Fibroblast of skin of scalp (primary cell): ENCODE measurements around the gene SBF1.
"Not testable (repeated sequence)": the region's sequence is repeated elsewhere in the genome, so short reads cannot be mapped to it uniquely, and the experiment has no call there.

Source experiments
- DNase-seq: peaks from one replicate; pipeline ENCODE4 v3.0.0-alpha.2; 2013

The SBF1 gene

DNA sequence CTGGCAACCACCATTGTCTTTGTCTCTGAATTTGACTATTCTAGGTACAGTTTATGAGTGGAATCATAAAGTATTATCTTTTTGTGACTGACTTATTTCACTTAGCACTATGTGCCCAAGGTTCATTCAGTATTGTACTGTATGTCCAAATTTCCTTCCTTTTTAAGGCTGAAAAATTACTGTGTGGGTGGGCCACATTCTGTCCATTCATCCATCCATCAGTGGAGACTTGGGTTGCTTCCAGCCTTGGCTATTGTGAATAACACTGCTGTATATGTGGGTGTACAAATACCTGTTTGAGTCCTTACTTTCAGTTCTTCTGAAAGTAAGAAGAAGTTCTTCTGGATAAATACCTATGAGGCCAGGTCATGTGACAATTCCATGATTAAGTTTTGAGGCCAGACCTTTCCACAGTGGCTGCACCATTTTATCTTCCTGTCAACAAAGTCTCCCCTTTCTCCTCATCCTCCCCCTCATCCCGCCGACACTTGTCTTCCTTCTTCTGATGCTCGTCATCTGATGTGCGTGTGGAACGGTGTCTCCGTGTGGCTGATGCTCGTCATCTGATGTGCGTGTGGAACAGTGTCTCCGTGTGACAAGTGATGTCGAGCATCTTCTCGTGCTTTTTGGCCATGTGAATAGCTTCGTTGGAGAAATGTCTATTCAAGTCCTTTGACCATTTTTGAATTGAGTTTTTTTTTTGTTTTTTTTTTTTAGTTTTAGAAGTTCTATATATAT is 49.5 kb downstream of the SBF1 start:
- no peak for DNase-seq

DNA sequence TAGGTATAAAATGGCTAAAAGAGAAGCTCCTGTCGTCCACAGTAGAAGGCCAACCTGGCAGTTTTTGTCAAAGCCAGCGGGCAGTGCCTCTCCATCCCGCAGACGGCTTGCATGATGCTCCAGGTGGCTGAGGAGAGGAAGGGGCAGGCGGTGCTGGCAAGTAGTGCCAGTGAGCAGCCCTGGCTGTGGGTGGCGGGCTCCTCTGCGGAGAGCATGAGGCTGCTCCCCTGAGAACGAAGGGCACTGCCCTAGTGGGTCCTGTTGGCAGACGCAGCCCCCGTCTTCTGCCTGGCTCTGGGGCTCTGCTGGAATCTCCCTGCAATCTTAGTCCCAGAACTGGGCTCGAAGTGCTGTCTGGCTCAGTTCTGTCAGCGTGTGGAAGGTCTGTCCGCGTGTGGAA is 50.9 kb downstream of the SBF1 start:
- DNase-seq, result no peak

DNA sequence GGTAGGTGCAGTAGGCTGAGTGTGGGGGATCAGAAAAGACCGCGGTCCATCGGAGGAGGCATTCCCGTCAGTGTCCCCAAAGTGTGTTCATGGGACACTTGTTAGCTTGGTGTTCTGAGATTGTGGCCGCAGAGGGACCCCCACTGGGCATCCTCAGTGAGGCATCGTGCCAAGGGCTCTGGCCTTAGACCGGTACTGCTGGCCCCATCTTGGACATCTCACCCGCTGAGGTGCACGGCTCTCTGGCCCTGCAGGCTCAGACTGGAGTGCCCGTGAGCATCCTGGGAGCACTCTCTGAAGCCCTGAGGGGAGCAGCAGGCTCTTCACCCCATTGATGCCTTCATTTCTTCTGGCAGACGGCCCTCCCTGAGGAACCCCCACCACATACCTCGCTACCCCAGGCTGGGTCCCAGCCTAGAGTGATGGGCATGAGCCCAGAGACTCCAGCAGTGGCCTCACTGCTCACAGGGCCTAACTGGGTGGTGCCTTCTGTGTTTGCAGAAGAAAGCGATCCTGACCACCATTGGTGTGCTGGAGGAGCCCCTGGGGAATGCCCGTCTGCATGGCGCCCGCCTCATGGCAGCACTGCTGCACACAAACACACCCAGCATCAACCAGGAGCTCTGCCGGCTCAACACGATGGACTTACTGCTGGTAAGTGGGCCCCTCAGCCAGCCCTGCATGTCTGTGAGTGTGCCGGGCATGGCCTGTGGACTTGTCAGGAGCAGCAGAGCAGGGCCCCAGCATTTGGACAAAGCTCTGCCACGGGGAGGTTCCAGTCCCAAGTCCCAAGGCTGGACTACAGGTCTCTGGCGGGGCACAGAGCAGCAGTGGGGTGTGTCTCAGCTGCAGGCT is 51.6 kb downstream of the SBF1 start:
- no peak for DNase-seq

- DNase-seq, result no peak
Observed at GRCh38 chr22:50422046-50422445, 52.8 kb downstream of the SBF1 start.

- DNase-seq, result no peak
Observed at GRCh38 chr22:50420581-50420980, 54.3 kb downstream of the SBF1 start.

GRCh38 chr22:50420015-50420414 is 54.8 kb downstream of the SBF1 start:
- DNase-seq, result no peak

GRCh38 chr22:50419116-50419515 is 55.7 kb downstream of the SBF1 start:
- DNase-seq, result no peak

DNA sequence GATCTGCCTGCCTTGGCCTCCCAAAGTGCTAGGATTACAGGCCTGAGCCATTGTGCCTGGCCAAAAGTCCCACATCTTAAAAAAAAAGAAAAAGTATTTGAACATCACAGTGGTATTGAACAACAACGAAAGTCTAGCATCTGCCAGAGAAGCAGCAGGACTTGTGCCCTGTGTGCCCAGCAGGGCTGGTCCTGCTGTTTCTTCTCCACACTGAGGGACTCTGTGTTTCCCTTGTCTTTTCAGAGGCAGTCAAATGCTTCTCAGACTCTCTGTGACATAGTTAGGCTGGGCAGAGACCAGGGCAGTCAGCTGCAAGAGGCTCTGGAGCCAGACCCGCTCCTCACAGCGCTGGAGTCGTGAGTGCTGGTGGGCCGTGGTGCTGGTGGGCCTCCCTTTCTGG is 56.2 kb downstream of the SBF1 start:
- no peak for DNase-seq

- peak; percentile 40 for DNase-seq
Observed at GRCh38 chr22:50417411-50418210, 57.2 kb downstream of the SBF1 start.

DNA sequence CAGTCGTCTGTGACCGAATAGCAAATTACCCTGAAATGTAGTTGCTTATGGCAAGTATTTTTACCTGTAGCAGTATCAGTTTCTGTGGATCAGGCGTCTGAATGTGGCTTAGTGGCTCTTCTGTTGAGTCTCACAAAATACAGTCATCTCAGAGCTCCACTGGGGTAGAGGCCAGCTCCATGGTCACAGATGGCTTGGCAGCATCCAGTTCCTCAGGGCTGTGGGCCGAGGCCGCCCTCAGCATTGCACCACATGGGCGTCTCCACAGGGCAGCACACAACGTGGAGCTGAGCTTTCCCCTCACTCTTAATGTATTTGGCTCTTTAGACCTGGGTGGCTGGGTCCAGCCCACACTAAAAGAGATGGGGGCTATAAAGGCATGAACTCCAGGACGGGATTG is 57.8 kb downstream of the SBF1 start:
- no peak for DNase-seq

GRCh38 chr22:50415426-50415825 is 59.4 kb downstream of the SBF1 start:
- DNase-seq, result no peak

- DNase-seq, result no peak
Observed at GRCh38 chr22:50414476-50415248, 60.2 kb downstream of the SBF1 start.

DNA sequence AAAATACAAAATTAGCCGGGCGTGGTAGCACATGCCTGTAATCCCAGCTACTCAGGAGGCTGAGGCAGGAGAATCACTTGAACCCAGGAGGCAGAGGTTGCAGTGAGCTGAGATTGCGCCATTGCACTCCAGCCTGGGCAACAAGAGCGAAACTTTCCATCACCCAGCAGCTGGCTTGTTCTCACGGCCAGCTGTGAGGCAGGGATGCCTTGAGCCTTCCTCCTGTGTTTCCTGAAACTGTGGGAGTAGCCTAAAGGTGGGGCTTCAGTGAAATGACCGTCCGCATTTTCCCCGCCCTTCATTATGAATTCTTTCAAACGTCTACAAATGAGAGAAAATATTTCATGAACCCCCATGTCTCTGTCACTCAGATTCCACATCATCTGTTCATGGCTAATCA is 65.9 kb downstream of the SBF1 start:
- DNase-seq, result not testable (repeated sequence)

DNA sequence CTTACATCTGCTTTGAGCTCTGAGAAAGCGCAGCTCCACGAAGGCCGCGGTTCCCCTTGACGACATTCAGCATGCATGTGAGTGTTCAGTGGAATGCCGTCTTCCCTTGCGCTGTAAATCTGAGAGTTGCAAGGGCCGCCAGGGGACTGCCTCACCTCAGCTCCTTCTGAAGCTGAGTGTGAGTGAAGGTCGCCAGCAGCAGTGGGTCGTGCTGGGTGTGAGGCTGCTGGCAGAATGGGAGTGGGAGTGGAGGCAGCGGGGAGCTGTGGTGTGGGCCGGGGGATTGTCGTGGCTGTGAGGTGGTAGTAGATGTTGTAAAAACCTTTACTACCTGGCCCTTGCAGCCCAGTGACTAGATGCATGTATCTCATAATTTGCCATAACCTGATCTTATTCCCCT is 66.5 kb downstream of the SBF1 start:
- DNase-seq, result no peak

GRCh38 chr22:50406416-50407170 is 68.2 kb downstream of the SBF1 start:
- no peak for DNase-seq

- DNase-seq, result peak; percentile 5
Observed at GRCh38 chr22:50403701-50404101, 71.1 kb downstream of the SBF1 start.

DNA sequence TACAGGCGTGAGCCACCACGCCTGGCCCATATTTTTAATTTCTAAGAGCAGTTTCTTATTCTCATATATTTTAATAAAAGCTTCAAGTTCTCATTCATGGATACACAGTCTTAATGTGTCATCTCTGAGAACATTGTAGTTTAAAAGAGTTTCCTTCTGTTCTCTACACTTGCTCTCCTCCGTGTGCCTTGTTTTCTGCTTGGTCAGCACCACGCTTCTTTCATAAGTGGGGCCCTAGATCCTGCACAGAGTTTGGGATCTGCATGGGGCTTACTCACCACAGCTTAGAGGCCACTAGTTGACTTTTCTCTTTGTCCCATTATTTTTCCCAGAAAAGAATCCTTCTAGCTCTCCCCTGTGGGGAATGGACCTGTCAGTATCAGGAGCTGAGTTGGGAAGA is 72.9 kb downstream of the SBF1 start:
- DNase-seq, result no peak

- no peak for DNase-seq
Observed at GRCh38 chr22:50400931-50401330, 73.9 kb downstream of the SBF1 start.

DNA sequence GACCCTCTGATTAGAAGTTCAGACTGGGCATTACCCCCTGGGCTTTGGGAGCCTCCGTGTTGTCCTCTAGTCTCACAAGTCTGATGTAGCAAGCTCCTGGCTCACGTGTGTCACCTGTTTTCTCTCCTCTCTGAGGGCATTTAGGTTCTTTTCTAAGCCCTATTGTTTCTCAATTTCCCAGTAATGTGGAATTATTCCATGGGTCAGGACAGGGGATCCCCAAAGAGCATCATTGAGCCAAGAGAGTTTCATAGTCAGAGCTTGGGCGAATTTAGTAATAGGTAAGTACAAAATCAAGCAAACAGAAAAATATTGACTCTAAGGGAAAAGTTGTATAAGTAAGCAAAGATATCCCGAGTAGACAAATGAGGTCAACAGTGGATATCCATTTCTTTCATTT is 74.4 kb downstream of the SBF1 start:
- no peak for DNase-seq

- DNase-seq, result peak; percentile 38
Observed at GRCh38 chr22:50399751-50400331, 75.0 kb downstream of the SBF1 start.
